Stimulated activated naive CD8-positive, alpha-beta T cell treated with anti-CD3 and anti-CD28 coated beads, Interleukin-15, Interleukin-2, amounts not matched to agents 100 ng/mL and 50 ng/mL, for 24 hours (primary cell): Measurements from ENCODE around the gene MAN2A1.

Experiments
- H3K27ac Mint-ChIP-seq: one replicate; pipeline ENCODE4 v1.8.0; 2021; ENCODE audit warnings: mild to moderate bottlenecking, mixed read lengths
- H3K27me3 Mint-ChIP-seq: one replicate; pipeline ENCODE4 v1.8.0; 2021; ENCODE audit warnings: mixed read lengths
- H3K36me3 Mint-ChIP-seq: one replicate; pipeline ENCODE4 v1.8.0; 2021; ENCODE audit warnings: low read depth, mixed read lengths
- H3K4me1 Mint-ChIP-seq: one replicate; pipeline ENCODE4 v1.8.0; 2021; ENCODE audit warnings: low read depth, mixed read lengths
- H3K4me3 Mint-ChIP-seq: one replicate; pipeline ENCODE4 v1.8.0; 2021; ENCODE audit warnings: mild to moderate bottlenecking, mixed read lengths
- H3K9me3 Mint-ChIP-seq: one replicate; pipeline ENCODE4 v1.8.0; 2021; ENCODE audit warnings: mixed read lengths

Gene MAN2A1

DNA sequence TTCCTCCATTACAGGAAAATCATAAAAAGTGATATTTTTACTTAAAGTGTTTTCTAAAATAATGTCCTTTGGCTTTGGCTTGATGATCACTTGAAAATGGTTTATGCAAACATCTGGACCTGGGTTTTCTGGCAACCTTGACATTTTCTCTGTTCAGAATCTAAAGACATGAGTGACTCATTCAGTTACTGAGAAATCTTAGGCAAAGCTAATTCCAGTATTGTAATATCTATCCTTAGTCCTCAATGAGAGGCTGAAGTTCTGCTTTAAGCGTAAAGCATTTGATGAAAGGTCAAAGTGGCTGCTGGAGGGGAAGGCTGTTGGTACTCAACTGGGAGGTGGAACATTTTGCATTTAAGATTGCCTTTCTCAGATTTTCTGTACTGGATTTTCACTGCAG, 2.3 kb downstream of the MAN2A1 start:
- Mint-ChIP-seq H3K9me3 (no peaks in the 10 kb centered on the region), H3K27ac (peak overlapping the region; percentile 76), H3K4me3 (peak overlapping the region; percentile 88), H3K4me1 (peaks cover 68% of the 10 kb centered on the region), H3K27me3 (no peaks in the 10 kb centered on the region), H3K36me3 (peaks cover 27% of the 10 kb centered on the region)

GRCh38 chr5:109692852-109693251, 3.1 kb downstream of the MAN2A1 start:
- Mint-ChIP-seq H3K4me3 (peak overlapping the region; percentile 88), H3K4me1 (peaks cover 77% of the 10 kb centered on the region), H3K27me3 (no peaks in the 10 kb centered on the region), H3K27ac (peak overlapping the region; percentile 61), H3K9me3 (no peaks in the 10 kb centered on the region), H3K36me3 (peaks cover 32% of the 10 kb centered on the region)

DNA sequence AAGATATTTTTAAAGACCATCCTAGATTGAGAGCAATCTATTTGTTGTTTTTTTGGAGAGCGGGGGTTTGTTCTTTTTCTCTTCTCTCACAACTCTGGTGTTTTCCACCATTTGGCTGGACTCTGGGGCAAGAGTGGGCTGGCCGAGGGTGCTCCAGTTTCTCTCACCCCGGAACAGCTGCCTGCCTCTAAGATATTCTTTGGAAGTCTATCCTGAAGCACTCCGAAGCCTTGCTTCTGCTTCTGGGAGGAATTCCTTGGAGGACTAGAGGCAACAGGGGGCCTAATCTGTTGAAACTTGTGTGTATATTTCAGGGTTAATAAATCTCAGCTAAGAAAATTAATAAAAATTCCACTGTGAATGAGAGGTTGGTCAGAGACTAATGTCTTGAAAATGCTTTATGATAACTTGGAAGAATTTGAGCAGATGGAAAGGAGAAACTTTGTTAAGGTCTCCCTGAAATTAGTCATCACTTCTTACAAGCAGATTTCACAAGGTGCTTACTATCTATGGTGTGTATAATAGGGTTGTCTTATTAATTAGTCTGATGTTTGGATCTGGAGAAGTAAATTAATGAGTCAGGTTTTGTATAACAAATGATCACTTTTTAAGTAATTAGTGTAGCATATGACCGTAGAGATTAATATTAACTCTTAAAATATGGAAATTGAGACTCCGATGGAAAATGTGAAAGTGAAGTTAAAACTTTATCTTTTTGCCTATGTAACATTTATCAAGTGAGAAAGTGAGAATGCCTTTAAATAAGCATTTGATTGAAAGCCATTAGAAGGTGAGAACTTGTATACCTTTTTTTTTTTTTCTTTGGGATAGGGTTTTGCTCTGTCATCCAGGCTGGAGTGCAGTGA, 4.0 kb downstream of the MAN2A1 start:
- Mint-ChIP-seq H3K27me3 (no peaks in the 10 kb centered on the region), H3K9me3 (no peaks in the 10 kb centered on the region), H3K4me3 (peak overlapping the region; percentile 27), H3K4me1 (peaks cover 80% of the 10 kb centered on the region), H3K36me3 (peaks cover 35% of the 10 kb centered on the region), H3K27ac (peak overlapping the region; percentile 34)

- H3K4me1 Mint-ChIP-seq = peaks cover 84% of the 10 kb centered on the region
- H3K4me3 Mint-ChIP-seq = peak overlapping the region; percentile 30
- peaks cover 42% of the 10 kb centered on the region for H3K36me3 Mint-ChIP-seq
- H3K27ac Mint-ChIP-seq = peak overlapping the region; percentile 52
- no peaks in the 10 kb centered on the region for H3K27me3 Mint-ChIP-seq
- no peaks in the 10 kb centered on the region for H3K9me3 Mint-ChIP-seq
These were observed 4.7 kb downstream of the MAN2A1 start for GRCh38 chr5:109694451-109694891.

DNA sequence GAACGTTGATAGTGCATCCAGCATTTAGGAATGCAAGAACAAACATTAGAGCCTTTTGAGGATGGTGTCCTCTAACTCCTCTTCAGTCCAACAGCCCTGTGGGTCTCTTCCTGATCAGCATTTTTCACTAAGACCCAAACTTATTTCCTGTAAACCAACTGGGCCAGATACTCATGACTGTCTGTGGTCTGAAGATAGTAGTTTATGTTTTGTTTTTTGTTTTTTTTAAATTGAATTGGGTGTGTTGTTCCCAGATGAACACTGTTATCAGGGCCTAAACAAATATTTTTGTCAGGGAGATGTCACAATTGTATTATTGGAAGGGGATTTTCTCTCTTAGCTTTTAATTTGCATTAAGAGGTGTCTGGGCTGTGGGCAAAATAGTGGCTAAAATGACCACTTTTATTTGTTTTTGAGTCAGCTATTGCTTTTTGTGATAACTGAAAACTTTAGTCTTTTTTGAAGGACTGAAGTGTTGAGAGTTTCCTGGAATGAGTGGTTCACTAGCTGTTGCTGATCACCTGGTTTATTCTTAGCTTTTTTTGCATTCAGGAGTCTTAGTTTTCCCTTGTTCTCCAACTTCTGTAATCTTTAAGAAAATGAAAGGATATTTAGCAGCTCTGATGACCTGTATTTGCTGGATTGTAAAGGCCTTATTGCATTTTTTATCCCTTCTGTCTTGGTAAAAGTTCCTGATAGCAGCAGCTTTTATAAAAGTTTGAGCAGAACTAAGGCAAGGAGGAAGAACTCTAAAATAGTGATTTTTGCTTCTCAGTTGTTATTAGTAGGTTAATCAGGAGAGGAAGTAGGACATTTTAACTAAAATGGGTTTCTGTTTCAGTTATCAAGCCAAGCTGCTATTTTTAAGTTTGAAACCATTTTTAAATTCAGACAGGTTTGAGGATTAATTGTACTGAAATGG, 5.5 kb downstream of the MAN2A1 start:
- Mint-ChIP-seq H3K9me3 (no peaks in the 10 kb centered on the region), H3K27me3 (no peaks in the 10 kb centered on the region), H3K4me1 (peaks cover 92% of the 10 kb centered on the region), H3K27ac (peak overlapping the region; percentile 52), H3K36me3 (peaks cover 49% of the 10 kb centered on the region), H3K4me3 (peak overlapping the region; percentile 30)

GRCh38 chr5:109697339-109697738, 7.6 kb downstream of the MAN2A1 start:
- no peaks in the 10 kb centered on the region for H3K9me3 Mint-ChIP-seq
- H3K27ac Mint-ChIP-seq = no peak overlapping the region
- no peaks in the 10 kb centered on the region for H3K27me3 Mint-ChIP-seq
- H3K4me1 Mint-ChIP-seq = peaks cover 99% of the 10 kb centered on the region
- peaks cover 50% of the 10 kb centered on the region for H3K36me3 Mint-ChIP-seq
- no peak overlapping the region for H3K4me3 Mint-ChIP-seq

DNA sequence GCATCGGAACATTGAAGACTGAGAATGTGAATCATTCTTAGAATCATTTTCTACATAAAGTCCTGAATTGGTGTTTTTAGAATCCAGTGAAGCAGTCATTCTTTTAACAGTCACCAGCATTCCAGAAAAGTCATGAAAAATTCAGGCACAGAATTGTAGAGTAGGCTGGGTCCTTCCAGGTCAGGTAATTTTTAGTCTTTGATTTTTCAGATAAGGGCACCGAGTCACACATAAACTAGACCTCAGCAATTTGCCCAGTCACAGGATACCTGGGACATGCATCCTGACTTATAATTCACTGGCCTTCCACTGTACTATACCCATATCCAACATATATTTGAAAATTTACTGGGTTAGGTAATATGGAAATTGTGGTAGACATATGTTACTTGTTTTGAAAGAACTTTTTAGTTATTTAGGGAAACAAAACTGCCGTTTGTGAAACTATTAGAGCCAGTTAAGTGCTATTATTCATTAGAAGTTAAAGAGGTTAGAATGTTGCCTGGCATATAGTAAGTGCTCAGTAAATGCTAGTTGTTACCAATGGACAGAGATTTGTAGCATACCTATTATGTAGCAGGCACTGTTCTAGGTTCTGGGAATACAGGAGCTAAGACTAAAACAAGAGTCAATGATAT, 10.9 kb downstream of the MAN2A1 start:
- H3K4me1 Mint-ChIP-seq = peaks cover 88% of the 10 kb centered on the region
- peak overlapping the region; percentile 15 for H3K27ac Mint-ChIP-seq
- H3K27me3 Mint-ChIP-seq = no peaks in the 10 kb centered on the region
- peaks cover 49% of the 10 kb centered on the region for H3K36me3 Mint-ChIP-seq
- no peak overlapping the region for H3K4me3 Mint-ChIP-seq
- H3K9me3 Mint-ChIP-seq = no peaks in the 10 kb centered on the region

DNA sequence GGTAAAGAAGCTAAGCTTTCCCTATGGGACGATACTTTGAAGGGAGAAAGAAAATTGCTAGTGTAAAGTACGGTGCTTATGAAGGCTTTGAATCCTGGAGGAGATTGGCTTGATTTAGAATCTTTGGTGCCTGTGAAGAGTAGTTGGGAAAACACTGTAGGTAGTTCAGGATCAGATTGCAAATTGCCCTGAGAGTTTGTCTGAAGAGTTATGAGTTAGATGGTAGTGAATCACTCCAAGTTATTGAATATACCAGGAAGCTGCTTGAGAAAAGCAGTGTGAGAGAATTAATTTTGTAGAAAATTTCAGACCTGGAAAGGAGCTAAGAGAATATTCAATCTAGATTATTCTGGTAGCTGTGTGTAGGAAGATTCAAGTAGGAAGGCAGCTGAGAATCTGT, 11.5 kb downstream of the MAN2A1 start:
- H3K36me3 Mint-ChIP-seq = peaks cover 49% of the 10 kb centered on the region
- peaks cover 88% of the 10 kb centered on the region for H3K4me1 Mint-ChIP-seq
- no peak overlapping the region for H3K4me3 Mint-ChIP-seq
- H3K9me3 Mint-ChIP-seq = no peaks in the 10 kb centered on the region
- no peak overlapping the region for H3K27ac Mint-ChIP-seq
- H3K27me3 Mint-ChIP-seq = no peaks in the 10 kb centered on the region

DNA sequence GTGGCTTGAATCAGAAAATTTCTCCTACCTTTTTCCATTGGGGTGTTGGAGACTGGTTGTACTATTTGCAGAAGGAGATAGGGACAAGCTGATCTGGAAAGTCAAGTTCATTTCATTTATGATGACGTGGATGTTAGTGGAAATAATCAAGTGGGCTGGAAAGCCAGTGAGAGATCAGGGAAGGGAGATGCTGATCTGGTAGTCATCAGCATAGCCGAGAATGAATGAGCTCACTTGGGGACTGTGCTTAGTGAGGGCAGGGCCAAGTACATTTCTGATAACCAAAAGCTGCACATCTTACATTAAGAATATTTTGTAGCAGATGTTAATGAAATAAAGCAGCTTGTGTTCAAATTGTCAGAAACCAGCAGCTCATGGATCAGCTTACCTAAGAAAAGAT, 12.1 kb downstream of the MAN2A1 start:
- no peaks in the 10 kb centered on the region for H3K27me3 Mint-ChIP-seq
- H3K9me3 Mint-ChIP-seq = no peaks in the 10 kb centered on the region
- H3K4me1 Mint-ChIP-seq = peaks cover 88% of the 10 kb centered on the region
- peaks cover 48% of the 10 kb centered on the region for H3K36me3 Mint-ChIP-seq
- no peak overlapping the region for H3K27ac Mint-ChIP-seq
- no peak overlapping the region for H3K4me3 Mint-ChIP-seq

GRCh38 chr5:109703166-109703565, 13.4 kb downstream of the MAN2A1 start:
- Mint-ChIP-seq H3K9me3 (no peaks in the 10 kb centered on the region), H3K4me1 (peaks cover 85% of the 10 kb centered on the region), H3K27ac (no peak overlapping the region), H3K27me3 (no peaks in the 10 kb centered on the region), H3K36me3 (peaks cover 50% of the 10 kb centered on the region), H3K4me3 (no peak overlapping the region)

- Mint-ChIP-seq H3K4me3 (no peak overlapping the region), H3K4me1 (peaks cover 85% of the 10 kb centered on the region), H3K36me3 (peaks cover 49% of the 10 kb centered on the region), H3K27me3 (no peaks in the 10 kb centered on the region), H3K27ac (no peak overlapping the region), H3K9me3 (no peaks in the 10 kb centered on the region)
These were observed 14.1 kb downstream of the MAN2A1 start for GRCh38 chr5:109703829-109704228.

- no peaks in the 10 kb centered on the region for H3K9me3 Mint-ChIP-seq
- no peak overlapping the region for H3K27ac Mint-ChIP-seq
- H3K27me3 Mint-ChIP-seq = no peaks in the 10 kb centered on the region
- no peak overlapping the region for H3K4me3 Mint-ChIP-seq
- H3K36me3 Mint-ChIP-seq = peaks cover 43% of the 10 kb centered on the region
- peaks cover 84% of the 10 kb centered on the region for H3K4me1 Mint-ChIP-seq
These were observed 14.7 kb downstream of the MAN2A1 start for GRCh38 chr5:109704282-109704952.

GRCh38 chr5:109705596-109705995, 15.9 kb downstream of the MAN2A1 start:
- Mint-ChIP-seq H3K36me3 (peaks cover 39% of the 10 kb centered on the region), H3K4me1 (peaks cover 79% of the 10 kb centered on the region), H3K4me3 (no peak overlapping the region), H3K27ac (no peak overlapping the region), H3K27me3 (no peaks in the 10 kb centered on the region), H3K9me3 (no peaks in the 10 kb centered on the region)

GRCh38 chr5:109706095-109706494, 16.4 kb downstream of the MAN2A1 start:
- Mint-ChIP-seq H3K27me3 (no peaks in the 10 kb centered on the region), H3K36me3 (peaks cover 36% of the 10 kb centered on the region), H3K27ac (no peak overlapping the region), H3K4me3 (no peak overlapping the region), H3K9me3 (no peaks in the 10 kb centered on the region), H3K4me1 (peaks cover 77% of the 10 kb centered on the region)
